Large intestine (tissue), 3 donors: ENCODE data around the gene FBXO5. TPM values are rescaled to one million over a fixed set of nuclear protein-coding genes. Genes with fewer than 3 reads are reported as not detected.
A peak's percentile ranks its signal among the peaks of the same experiment; 100 is the strongest.
"Not testable (repeated sequence)": the region's sequence is repeated elsewhere in the genome, so short reads cannot be mapped to it uniquely, and the experiment has no call there.

ENCODE experiments used
- DNase-seq, 2 donors: peaks; one replicate each; pipeline versions ENCODE4 v3.0.0 to v3.0.0-alpha.2; 2013
- H3K27ac ChIP-seq: one replicate; pipeline ENCODE4 v1.5.1; 2013; ENCODE audit warnings: low read length
- H3K27me3 ChIP-seq: 2 replicates; pipeline ENCODE4 v1.6.1; 2013; ENCODE audit warnings: low read length; ENCODE audit not compliant: control insufficient read depth, insufficient read depth
- H3K36me3 ChIP-seq: 2 replicates; pipeline ENCODE4 v1.6.1; 2013; ENCODE audit warnings: low read length; ENCODE audit not compliant: control insufficient read depth, insufficient read depth
- H3K4me1 ChIP-seq: one replicate; pipeline ENCODE4 v1.6.1; 2013; ENCODE audit warnings: low read length; ENCODE audit not compliant: control insufficient read depth, insufficient read depth
- H3K4me3 ChIP-seq: one replicate; pipeline ENCODE4 v1.5.1; 2013; ENCODE audit warnings: low read length
- H3K9me3 ChIP-seq: one replicate; pipeline ENCODE4 v1.6.1; 2013; ENCODE audit warnings: mild to moderate bottlenecking, low read depth, low read length, moderate library complexity; ENCODE audit not compliant: control insufficient read depth
- WGBS: methylation state at CpG from one replicate; pipeline ENCODE4 v1.1.5; 2013; ENCODE audit warnings: low lambda C conversion rate; ENCODE audit not compliant: insufficient coverage; 5-methylcytosine and 5-hydroxymethylcytosine counted together
- polyA plus RNA-seq: library from polyadenylated mRNA; unstranded; fragments of 120-200 nt; gene quantifications from one replicate; pipeline ENCODE4 v1.2.1, GENCODE V29; 2013

Gene FBXO5
- polyA plus RNA-seq, 1 donor: 14.1 TPM

DNA sequence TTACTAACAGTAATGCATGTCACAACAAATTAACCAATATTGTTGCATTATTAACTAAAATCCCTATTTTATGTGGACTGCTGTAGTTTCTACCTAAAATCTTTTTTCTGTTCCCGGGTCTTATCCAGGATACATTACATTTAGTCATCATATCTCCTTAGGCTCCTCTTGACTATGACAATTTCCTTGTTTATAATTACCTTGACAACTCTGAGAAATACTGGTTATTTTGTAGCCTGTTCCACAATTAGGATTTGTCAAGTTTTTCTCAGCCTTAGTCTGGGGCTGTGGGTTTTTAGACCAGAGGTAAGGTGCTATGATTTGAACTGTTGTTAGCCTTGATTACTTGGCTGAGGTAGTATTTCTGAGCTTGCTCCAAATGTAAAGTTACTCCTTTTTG is 3.7 kb downstream of the FBXO5 start:
- no peak for DNase-seq
- H3K27ac ChIP-seq: no peak overlapping the region
- WGBS: 100% methylated on average over 1 of the region's 1 CpG
- peaks cover 5% of the 10 kb centered on the region for H3K36me3 ChIP-seq
- H3K4me3 ChIP-seq: no peak overlapping the region
- no peaks in the 10 kb centered on the region for H3K27me3 ChIP-seq
- no peaks in the 10 kb centered on the region for H3K4me1 ChIP-seq
- H3K9me3 ChIP-seq: no peaks in the 10 kb centered on the region

DNA sequence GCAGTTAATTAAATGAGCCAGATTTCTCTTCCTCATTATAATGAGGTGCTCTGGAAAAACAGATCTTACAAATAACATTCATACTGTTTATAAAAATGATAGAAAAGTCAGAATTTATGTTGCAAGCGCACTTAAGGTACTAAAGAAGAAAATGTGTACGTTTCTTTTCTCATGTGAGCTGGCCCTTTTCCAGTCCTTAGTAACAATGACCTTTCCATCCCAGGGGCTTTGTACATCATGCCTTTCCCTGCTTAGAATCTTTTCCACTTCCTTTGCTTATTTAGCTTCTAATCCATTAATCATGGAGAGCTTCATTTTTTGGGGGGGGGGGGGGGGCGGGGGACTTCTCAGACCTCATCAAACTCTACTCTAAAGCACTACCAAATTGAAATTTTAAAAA is 4.8 kb downstream of the FBXO5 start:
- Histone ChIP-seq H3K36me3 (peaks cover 11% of the 10 kb centered on the region), H3K4me3 (no peak overlapping the region), H3K4me1 (no peaks in the 10 kb centered on the region), H3K27ac (no peak overlapping the region), H3K9me3 (no peaks in the 10 kb centered on the region), H3K27me3 (no peaks in the 10 kb centered on the region)
- 50% methylated on average over 2 of the region's 3 CpGs for WGBS
- DNase-seq: no peak

DNA sequence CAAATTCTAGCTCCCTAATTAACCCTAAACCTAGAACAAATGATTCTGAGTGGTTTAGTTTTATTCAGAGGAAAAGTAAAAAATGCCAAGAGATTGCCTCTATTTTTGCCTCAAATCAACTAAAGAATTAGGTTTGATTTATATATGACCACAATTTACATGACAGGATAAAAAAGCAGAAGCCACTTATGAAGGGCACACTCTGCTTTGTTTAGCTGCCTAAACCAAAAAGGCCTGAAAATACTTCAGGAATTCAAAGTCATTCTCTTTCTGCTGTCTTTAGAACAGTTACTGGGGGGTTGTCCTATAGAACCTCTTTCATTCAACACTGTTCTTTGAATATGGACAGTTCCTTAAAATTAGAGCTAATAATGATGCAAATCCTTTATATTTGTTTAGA is 5.3 kb downstream of the FBXO5 start:
- Histone ChIP-seq H3K4me1 (no peaks in the 10 kb centered on the region), H3K27ac (no peak overlapping the region), H3K9me3 (no peaks in the 10 kb centered on the region), H3K4me3 (no peak overlapping the region), H3K36me3 (peaks cover 11% of the 10 kb centered on the region), H3K27me3 (no peaks in the 10 kb centered on the region)
- no peak for DNase-seq

DNA sequence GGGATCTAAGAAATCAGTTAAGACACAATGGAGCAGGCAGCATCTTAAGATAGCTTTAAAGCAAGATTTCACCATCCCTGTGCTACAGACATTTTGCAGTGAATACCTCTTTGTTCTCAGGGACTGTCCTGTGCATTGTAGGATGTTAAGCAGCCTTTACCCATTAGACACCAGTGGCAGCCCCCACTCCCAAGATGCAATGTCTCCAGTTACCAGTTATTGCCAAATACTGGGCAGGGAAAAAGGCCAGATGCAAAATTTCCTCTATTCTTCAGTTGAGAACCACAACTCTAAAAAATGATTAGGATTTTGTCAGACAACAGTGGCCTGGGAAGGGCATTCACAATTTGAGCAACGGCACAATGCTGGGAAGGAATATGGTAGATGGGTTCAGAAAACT is 6.1 kb downstream of the FBXO5 start:
- H3K4me3 ChIP-seq: no peak overlapping the region
- no peaks in the 10 kb centered on the region for H3K9me3 ChIP-seq
- DNase-seq: no peak
- H3K4me1 ChIP-seq: no peaks in the 10 kb centered on the region
- no peaks in the 10 kb centered on the region for H3K27me3 ChIP-seq
- no peak overlapping the region for H3K27ac ChIP-seq
- WGBS: no CpG with 5 or more reads among the region's 1 CpG
- peaks cover 14% of the 10 kb centered on the region for H3K36me3 ChIP-seq

DNA sequence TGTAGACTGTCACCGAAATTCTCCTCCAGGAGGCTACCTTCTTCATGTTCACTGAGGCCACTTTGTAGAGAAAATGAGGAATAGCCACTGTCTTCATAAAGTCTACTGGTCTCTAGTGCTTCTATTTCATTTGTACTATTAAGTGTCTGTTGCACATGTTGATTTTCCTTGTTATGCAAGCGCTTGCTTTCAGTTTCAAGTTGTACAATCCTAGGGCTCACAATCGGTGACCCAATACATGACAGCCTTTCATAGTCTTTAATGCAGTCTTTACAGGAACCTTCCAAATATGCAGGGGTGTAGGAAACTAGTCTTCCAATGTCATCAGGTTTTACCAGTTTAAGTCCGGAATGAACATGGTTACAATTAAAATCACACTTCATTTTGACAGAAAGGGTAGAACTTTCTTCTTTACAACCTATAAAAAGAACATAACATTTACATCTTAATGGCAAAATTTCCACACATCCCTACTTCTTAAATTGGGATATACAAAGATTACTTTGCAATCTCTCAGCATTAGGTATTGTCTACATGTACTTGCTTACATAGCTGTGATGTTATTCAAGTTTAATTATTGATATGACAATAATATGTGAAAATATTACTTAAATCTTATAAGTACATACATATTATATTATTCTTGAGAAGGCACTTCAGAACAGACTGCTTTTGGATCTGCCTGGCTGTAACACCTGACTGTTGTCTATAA is 7.5 kb downstream of the FBXO5 start:
- no peak overlapping the region for H3K27ac ChIP-seq
- peaks cover 23% of the 10 kb centered on the region for H3K36me3 ChIP-seq
- H3K9me3 ChIP-seq: no peaks in the 10 kb centered on the region
- H3K4me1 ChIP-seq: no peaks in the 10 kb centered on the region
- peak in 1 of 2 donors; percentile 33 for DNase-seq
- H3K27me3 ChIP-seq: no peaks in the 10 kb centered on the region
- WGBS: 100% methylated on average over 2 of the region's 4 CpGs
- H3K4me3 ChIP-seq: no peak overlapping the region

DNA sequence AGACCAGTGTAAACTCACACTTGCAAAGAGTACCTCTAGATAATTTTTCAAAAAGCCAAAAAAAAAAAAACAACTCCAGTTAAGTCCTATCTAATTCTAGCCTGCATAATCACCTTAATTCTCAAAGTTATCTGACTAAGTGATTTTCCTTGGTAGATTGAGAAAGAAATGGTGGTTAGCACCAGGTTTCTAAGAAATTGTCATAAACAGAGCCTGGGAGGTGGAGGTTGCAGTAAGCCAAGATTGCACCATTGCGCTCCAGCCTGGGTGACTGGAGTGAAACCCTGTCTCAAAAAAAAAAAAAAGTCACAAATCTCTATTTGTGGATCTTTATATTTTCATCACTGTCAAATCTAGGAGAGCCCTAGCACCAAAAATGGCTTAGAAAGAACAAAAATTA is 8.9 kb downstream of the FBXO5 start:
- no peak for DNase-seq
- no CpG with 5 or more reads among the region's 1 CpG for WGBS
- H3K27me3 ChIP-seq: no peaks in the 10 kb centered on the region
- peaks cover 30% of the 10 kb centered on the region for H3K36me3 ChIP-seq
- no peak overlapping the region for H3K27ac ChIP-seq
- no peaks in the 10 kb centered on the region for H3K9me3 ChIP-seq
- no peak overlapping the region for H3K4me3 ChIP-seq
- no peaks in the 10 kb centered on the region for H3K4me1 ChIP-seq

DNA sequence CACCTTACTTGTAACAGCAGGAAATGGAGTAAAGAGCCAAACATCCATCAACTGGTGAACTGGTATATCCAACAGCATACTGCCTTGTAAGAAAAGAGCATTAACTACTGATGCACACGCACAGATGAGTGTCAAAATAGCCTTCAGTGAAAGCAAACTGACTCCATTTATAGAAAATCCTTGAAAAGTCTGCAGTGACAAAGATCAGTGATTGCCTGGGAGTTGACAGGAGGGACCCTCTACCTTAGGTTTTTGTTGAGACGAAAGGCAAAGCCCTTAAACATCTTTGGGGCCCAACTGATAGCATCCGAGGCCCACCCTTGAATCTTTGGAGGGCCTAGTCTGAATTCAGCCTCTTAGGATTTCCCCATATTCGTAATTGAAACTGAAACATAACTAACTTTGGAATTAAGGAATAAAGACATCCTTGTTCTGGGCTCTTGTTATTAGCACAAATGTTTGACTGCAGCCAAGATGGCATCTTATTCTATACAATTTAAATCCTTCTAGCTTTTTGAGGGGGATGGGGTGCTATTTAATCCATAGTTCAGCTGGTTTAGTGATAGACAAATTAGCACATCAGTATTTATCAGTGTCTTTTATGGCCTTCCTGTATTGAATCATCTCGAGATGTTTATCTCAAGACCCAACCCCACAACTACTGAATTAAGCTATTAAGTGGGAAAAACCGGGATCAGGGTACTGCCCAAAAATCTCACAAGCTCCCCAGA is 13.0 kb downstream of the FBXO5 start:
- no peak for DNase-seq
- no peak overlapping the region for H3K4me3 ChIP-seq
- no CpG with 5 or more reads among the region's 6 CpGs for WGBS
- H3K9me3 ChIP-seq: peaks cover 3% of the 10 kb centered on the region
- no peak overlapping the region for H3K27ac ChIP-seq
- no peaks in the 10 kb centered on the region for H3K4me1 ChIP-seq
- peaks cover 30% of the 10 kb centered on the region for H3K36me3 ChIP-seq
- H3K27me3 ChIP-seq: no peaks in the 10 kb centered on the region

DNA sequence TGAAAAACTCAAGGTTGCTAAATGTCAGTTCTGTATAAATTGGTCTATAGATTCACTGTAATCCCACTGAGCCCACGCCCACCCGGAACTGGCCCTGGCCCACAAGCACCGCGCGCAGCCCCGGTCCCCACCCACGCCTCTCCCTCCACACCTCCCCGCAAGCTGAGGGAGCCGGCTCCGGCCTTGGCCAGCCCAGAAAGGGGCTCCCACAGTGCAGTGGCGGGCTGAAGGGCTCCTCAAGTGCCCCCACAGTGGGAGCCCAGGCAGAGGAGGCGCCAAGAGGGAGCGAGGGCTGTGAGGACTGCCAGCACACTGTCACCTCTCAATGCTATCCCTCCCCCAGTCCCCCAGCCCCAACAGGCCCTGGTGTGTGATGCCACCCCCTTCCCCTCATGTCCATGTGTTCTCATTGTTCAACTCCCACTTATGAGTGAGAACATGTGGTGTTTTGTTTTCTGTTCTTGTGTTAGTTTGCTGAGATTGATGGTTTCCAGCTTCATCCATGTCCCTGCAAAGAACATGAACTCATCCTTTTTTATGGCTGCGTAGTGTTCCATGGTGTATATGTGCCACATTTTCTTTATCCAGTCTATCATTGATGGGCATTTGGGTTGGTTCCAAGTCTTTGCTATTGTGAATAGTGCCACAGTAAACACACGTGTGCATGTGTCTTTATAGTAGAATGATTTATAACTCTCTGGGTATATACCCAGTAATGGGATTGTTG is 16.5 kb downstream of the FBXO5 start:
- not testable (repeated sequence) for H3K9me3 ChIP-seq, H3K27ac ChIP-seq, H3K27me3 ChIP-seq, H3K4me1 ChIP-seq, DNase-seq, H3K4me3 ChIP-seq
- no CpG with 5 or more reads among the region's 15 CpGs for WGBS
- H3K36me3 ChIP-seq: peaks cover 12% of the 10 kb centered on the region

DNA sequence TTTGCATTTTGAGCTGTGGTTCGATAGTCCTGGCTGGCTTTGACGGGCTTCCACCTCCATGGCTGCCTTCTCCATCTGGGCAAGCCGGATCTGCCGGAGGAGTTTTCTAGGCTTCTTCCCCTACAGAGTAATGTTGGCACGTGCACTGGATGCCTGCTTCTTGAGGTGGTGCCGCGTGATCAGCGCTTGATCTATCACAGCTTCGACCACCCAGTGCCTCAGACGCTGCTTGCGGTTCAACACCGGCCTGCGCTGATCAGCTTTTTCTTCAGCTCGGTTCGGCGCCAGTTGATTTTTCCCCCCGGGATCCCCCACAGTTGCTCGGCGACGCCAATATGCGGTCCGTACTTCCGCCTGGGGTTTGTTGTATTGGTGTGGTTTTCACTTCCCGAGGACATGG is 23.5 kb downstream of the FBXO5 start:
- Histone ChIP-seq H3K9me3 (no peaks in the 10 kb centered on the region), H3K4me1 (no peaks in the 10 kb centered on the region), H3K4me3 (no peak overlapping the region), H3K27me3 (no peaks in the 10 kb centered on the region), H3K36me3 (no peaks in the 10 kb centered on the region), H3K27ac (no peak overlapping the region)
- no CpG with 5 or more reads among the region's 24 CpGs for WGBS
- no peak for DNase-seq

DNA sequence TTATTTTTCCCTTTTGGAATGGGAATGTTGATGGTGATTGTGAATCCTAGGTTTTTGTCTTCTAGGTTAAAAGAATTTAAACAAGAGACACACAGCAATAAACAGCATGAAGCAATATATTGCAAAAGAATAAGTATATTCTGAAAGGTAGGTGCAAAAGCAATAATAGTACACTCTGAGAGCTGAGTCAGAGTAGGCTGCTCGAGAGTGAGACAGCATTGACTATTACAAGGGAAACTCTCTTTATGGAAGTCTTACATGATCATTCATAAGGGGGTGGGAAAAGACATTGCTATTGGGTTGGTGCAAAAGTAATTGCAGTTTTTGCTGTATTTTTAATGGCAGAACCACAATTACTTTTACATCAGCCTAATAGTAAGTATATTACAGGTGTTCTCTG is 25.0 kb downstream of the FBXO5 start:
- no peak for DNase-seq
- Histone ChIP-seq H3K36me3 (no peaks in the 10 kb centered on the region), H3K4me1 (no peaks in the 10 kb centered on the region), H3K27me3 (no peaks in the 10 kb centered on the region), H3K27ac (no peak overlapping the region), H3K9me3 (no peaks in the 10 kb centered on the region), H3K4me3 (no peak overlapping the region)
- no CpG with 5 or more reads among the region's 1 CpG for WGBS
